ENCODE measurements around the gene TMEM59L. TPM values are rescaled to one million over a fixed set of nuclear protein-coding genes. Genes with fewer than 3 reads are reported as not detected.

Gene TMEM59L
- total RNA-seq, 1 experiment from 2014 or later: 0.71 TPM

- TF ChIP-seq CTCF (IDR thresholded peaks at IDR 0.05; ENCODE audit: unreplicated experiment): no peak
- H3K36me3 Mint-ChIP-seq (ENCODE audit: insufficient read depth, unreplicated experiment): peaks cover 4% of the 10 kb centered on the region
- CTCF ChIA-PET: no interaction called here
- H3K4me1 Mint-ChIP-seq (ENCODE audit: low read depth, unreplicated experiment): no peaks in the 10 kb centered on the region
- BruUV-seq (replicated peaks): no TSS peak
- DNase-seq: no peak
- H3K4me3 Mint-ChIP-seq (ENCODE audit: low read depth, unreplicated experiment): no peak overlapping the region
- H3K27me3 Mint-ChIP-seq (ENCODE audit: unreplicated experiment): peaks cover under 1% of the 10 kb centered on the region
- H3K9me3 Mint-ChIP-seq (ENCODE audit: low read depth, unreplicated experiment): no peaks in the 10 kb centered on the region
- intact Hi-C loops (cut with micrococcal nuclease; ENCODE audit: unreplicated experiment): no loop called here
- H3K27ac Mint-ChIP-seq (ENCODE audit: unreplicated experiment): no peak overlapping the region
These were observed 38.6 kb downstream of the TMEM59L start for GRCh38 chr19:18651300-18651699.

- BruUV-seq (replicated peaks): no TSS peak
- no peak overlapping the region for H3K27ac Mint-ChIP-seq (ENCODE audit: unreplicated experiment)
- intact Hi-C loops (cut with micrococcal nuclease; ENCODE audit: unreplicated experiment): no loop called here
These were observed 39.1 kb downstream of the TMEM59L start for GRCh38 chr19:18651733-18652132.

GRCh38 chr19:18653853-18654252 lies 41.2 kb downstream of the TMEM59L start:
- H3K4me3 Mint-ChIP-seq (ENCODE audit: low read depth, unreplicated experiment): no peak overlapping the region
- H3K27ac Mint-ChIP-seq (ENCODE audit: unreplicated experiment): no peak overlapping the region
- H3K4me1 Mint-ChIP-seq (ENCODE audit: low read depth, unreplicated experiment): peaks cover 21% of the 10 kb centered on the region
- no TSS peak for BruUV-seq (replicated peaks)
- DNase-seq: no peak
- TF ChIP-seq CTCF (IDR thresholded peaks at IDR 0.05; ENCODE audit: unreplicated experiment): no peak
- intact Hi-C loops (cut with micrococcal nuclease; ENCODE audit: unreplicated experiment): no loop called here
- no peaks in the 10 kb centered on the region for H3K9me3 Mint-ChIP-seq (ENCODE audit: low read depth, unreplicated experiment)
- peaks cover 6% of the 10 kb centered on the region for H3K36me3 Mint-ChIP-seq (ENCODE audit: insufficient read depth, unreplicated experiment)
- H3K27me3 Mint-ChIP-seq (ENCODE audit: unreplicated experiment): peaks cover 26% of the 10 kb centered on the region
- CTCF ChIA-PET: no interaction called here

More at GRCh38 chr19:18651733-18652132, 39.1 kb downstream of the TMEM59L start:
- H3K36me3 Mint-ChIP-seq (ENCODE audit: insufficient read depth, unreplicated experiment): peaks cover 4% of the 10 kb centered on the region
- H3K27me3 Mint-ChIP-seq (ENCODE audit: unreplicated experiment): peaks cover 5% of the 10 kb centered on the region
- H3K4me1 Mint-ChIP-seq (ENCODE audit: low read depth, unreplicated experiment): peaks cover 2% of the 10 kb centered on the region
- no peak for TF ChIP-seq CTCF (IDR thresholded peaks at IDR 0.05; ENCODE audit: unreplicated experiment)
- H3K4me3 Mint-ChIP-seq (ENCODE audit: low read depth, unreplicated experiment): no peak overlapping the region
- CTCF ChIA-PET: no interaction called here
- H3K9me3 Mint-ChIP-seq (ENCODE audit: low read depth, unreplicated experiment): no peaks in the 10 kb centered on the region
- no peak for DNase-seq

- DNase-seq: no peak
- intact Hi-C loops (cut with micrococcal nuclease; ENCODE audit: unreplicated experiment): no loop called here
- no peak overlapping the region for H3K27ac Mint-ChIP-seq (ENCODE audit: unreplicated experiment)
- no TSS peak for BruUV-seq (replicated peaks)
- CTCF ChIA-PET: interaction anchor here (0.7 kb wide), 1 partner anchor 168 kb away, joined by 3 read pairs; no protein-coding TSS in a partner anchor
- H3K4me3 Mint-ChIP-seq (ENCODE audit: low read depth, unreplicated experiment): no peak overlapping the region
- no peak for TF ChIP-seq CTCF (IDR thresholded peaks at IDR 0.05; ENCODE audit: unreplicated experiment)
- H3K9me3 Mint-ChIP-seq (ENCODE audit: low read depth, unreplicated experiment): no peaks in the 10 kb centered on the region
- peaks cover 32% of the 10 kb centered on the region for H3K27me3 Mint-ChIP-seq (ENCODE audit: unreplicated experiment)
- H3K36me3 Mint-ChIP-seq (ENCODE audit: insufficient read depth, unreplicated experiment): peaks cover 4% of the 10 kb centered on the region
- peaks cover 26% of the 10 kb centered on the region for H3K4me1 Mint-ChIP-seq (ENCODE audit: low read depth, unreplicated experiment)
These were observed 41.8 kb downstream of the TMEM59L start for GRCh38 chr19:18654469-18654868.
